Stomach (tissue), 9 donors: ENCODE measurements around the gene TMEM87B. TPM values are rescaled to one million over a fixed set of nuclear protein-coding genes. Genes with fewer than 3 reads are reported as not detected.

Source experiments
- DNase-seq, 2 donors: peaks; one replicate each; pipeline versions ENCODE4 v3.0.0 to v3.0.0-alpha.2; 2013 to 2019
- H3K27ac ChIP-seq, 5 donors: fragments of 200-600 bp in 4 of 5; sonication (generic) in 4 of 5; one replicate each; pipeline ENCODE4 v1.5.1; 2013 to 2019; ENCODE audit warnings: mild to moderate bottlenecking in 1 of 5, moderate library complexity in 1 of 5
- H3K27me3 ChIP-seq, 3 donors: fragments of 200-600 bp; sonication (generic); one replicate each; pipeline ENCODE4 v1.5.1; 2017 to 2019; ENCODE audit warnings: mixed run types in 1 of 3
- H3K36me3 ChIP-seq, 4 donors: fragments of 200-600 bp; sonication (generic); 1 replicate in 3 of 4; 2 replicates in 1 of 4; pipeline ENCODE4 v1.5.1; 2016 to 2019
- H3K4me1 ChIP-seq, 4 donors: fragments of 200-600 bp; sonication (generic); one replicate each; pipeline ENCODE4 v1.5.1; 2016 to 2019
- H3K4me3 ChIP-seq, 4 donors: fragments of 200-600 bp; sonication (generic) in 3 of 4; one replicate each; pipeline ENCODE4 v1.5.1; 2016 to 2019; ENCODE audit warnings: mild to moderate bottlenecking in 1 of 4
- H3K9me3 ChIP-seq, 4 donors: fragments of 200-600 bp; sonication (generic); one replicate each; pipeline ENCODE4 v1.5.1; 2016 to 2019
- CTCF ChIP-seq, 7 experiments: fragments of 450-650 bp in 4 of 7; fragments of 200-600 bp in 3 of 7; sonication (generic) in 3 of 7; IDR thresholded peaks; one replicate each; pipeline ENCODE4 v1.5.1; 2016 to 2019; ENCODE audit warnings: antibody characterized with exemption in 7 of 7, control low read depth in 2 of 7, mild to moderate bottlenecking in 1 of 7
- EP300 ChIP-seq: sonication (generic); formaldehyde crosslinking; IDR thresholded peaks from one replicate; pipeline ENCODE4 v1.6.1; 2017; ENCODE audit warnings: antibody characterized with exemption
- POLR2A ChIP-seq, 4 donors: fragments of 450-650 bp; IDR thresholded peaks; one replicate each; pipeline ENCODE4 v1.6.1; 2016; ENCODE audit warnings: antibody characterized with exemption in 4 of 4, control low read depth in 2 of 4, mild to moderate bottlenecking in 1 of 4, moderate library complexity in 1 of 4
- POLR2AphosphoS5 ChIP-seq, 3 donors: sonication (generic); formaldehyde crosslinking; IDR thresholded peaks; one replicate each; pipeline ENCODE4 v1.6.1; 2016; ENCODE audit warnings: antibody characterized with exemption in 3 of 3
- WGBS, 5 donors: extraction: QIAGEN DNeasy Blood & Tissue Kit in 3 of 5; methylation state at CpG; one replicate each; pipeline versions ENCODE4 v1.1.5 to v1.1.7; 2013 to 2018; 5-methylcytosine and 5-hydroxymethylcytosine counted together
- intact Hi-C: fragments of 100-400 bp; cut with DNase I; formaldehyde crosslinking; loops from one replicate; pipeline ENCODE4 v1.15.1; 2023; ENCODE audit warnings: low total_unique reads
- polyA plus RNA-seq, 3 donors: library from polyadenylated mRNA; stranded (reverse); fragments of 200-250 nt; gene quantifications; one replicate each; pipeline ENCODE4 v1.2.3, GENCODE V29; 2013
- total RNA-seq, 5 donors: library from RNA; depleted of rRNA; stranded (reverse); fragments of >200 nt; gene quantifications; one replicate each; pipeline versions ENCODE4 v1.1.0 to v1.2.3, GENCODE V29; 2014 to 2016
- donor health status: healthy with polysubstance abuse.
- donor health status: Bipolar disorder and iron deficiency.
- donor health status: healthy.

The TMEM87B gene
- total and polyA plus RNA-seq, 8 donors = 3.7 to 62.2 (median 16.1) TPM

- WGBS, 5 donors = 60 to 80% (median 72%) methylated on average over 14 of the region's 14 CpGs
- intact Hi-C loops = no loop called here
Observed at GRCh38 chr2:112166806-112167499, 111.9 kb downstream of the TMEM87B start.

GRCh38 chr2:112168422-112169124, 113.5 kb downstream of the TMEM87B start:
- Histone ChIP-seq H3K36me3 (no peaks in the 10 kb centered on the region), H3K27me3 (no peaks in the 10 kb centered on the region), H3K4me1 (no peaks in the 10 kb centered on the region), H3K4me3 (no peak overlapping the region), H3K9me3 (no peaks in the 10 kb centered on the region), H3K27ac (no peak overlapping the region)
- 80 to 88% (median 82%) methylated on average over 10 of the region's 10 CpGs for whole genome bisulfite sequencing, 5 donors
- intact Hi-C loops = no loop called here
- no peak for DNase-seq
- TF ChIP-seq CTCF (IDR thresholded peaks at IDR 0.05) = no peak
- no peak for TF ChIP-seq EP300
- TF ChIP-seq POLR2A (IDR thresholded peaks at IDR 0.05) = no peak
- no peak for TF ChIP-seq POLR2AphosphoS5 (IDR thresholded peaks at IDR 0.05)

More at GRCh38 chr2:112166806-112167499, 111.9 kb downstream of the TMEM87B start:
- H3K27ac ChIP-seq = no peak overlapping the region
- no peaks in the 10 kb centered on the region for H3K4me1 ChIP-seq
- TF ChIP-seq CTCF (IDR thresholded peaks at IDR 0.05) (no peak), POLR2A (IDR thresholded peaks at IDR 0.05) (no peak), POLR2AphosphoS5 (IDR thresholded peaks at IDR 0.05) (no peak), EP300 (no peak)
- no peaks in the 10 kb centered on the region for H3K9me3 ChIP-seq
- H3K36me3 ChIP-seq = no peaks in the 10 kb centered on the region
- no peak overlapping the region for H3K4me3 ChIP-seq
- no peaks in the 10 kb centered on the region for H3K27me3 ChIP-seq
- DNase-seq = no peak

Other genes starting within 250 kb of the TMEM87B start
- 100 to 1,000 TPM in 1 of 5 donors, 10 to 100 TPM in 4; 60.0 to 200 (median 77.3) TPM for gene ANAPC1, start 171.1 kb upstream of the TMEM87B start, total RNA-seq
- gene ANAPC1, start 171.1 kb upstream of the TMEM87B start, polyA plus RNA-seq = 1 to 10 TPM; 4.9 to 6.1 (median 5.1) TPM
- 10 to 100 TPM in 4 of 5 donors, 1 to 10 TPM in 1; 6.1 to 21.8 (median 17.4) TPM for gene MERTK, start 156.7 kb upstream of the TMEM87B start, total RNA-seq
- 1 to 10 TPM; 3.9 to 5.7 (median 5.3) TPM for gene MERTK, start 156.7 kb upstream of the TMEM87B start, polyA plus RNA-seq
- 1 to 10 TPM in 4 of 5 donors, not detected in 1; 2.0 to 5.1 (median 3.5) TPM for gene FBLN7, start 83.1 kb downstream of the TMEM87B start, total RNA-seq
- 1 to 10 TPM in 1 of 3 donors, under 1 TPM in 2; 0.40 to 1.2 (median 0.50) TPM for gene FBLN7, start 83.1 kb downstream of the TMEM87B start, polyA plus RNA-seq
- 100 to 1,000 TPM in 1 of 5 donors, 10 to 100 TPM in 2, 1 to 10 TPM in 2; 7.8 to 117 (median 10.5) TPM for gene ZC3H8, start 199.8 kb downstream of the TMEM87B start, total RNA-seq
- 1 to 10 TPM; 3.9 to 7.3 (median 6.4) TPM for gene ZC3H8, start 199.8 kb downstream of the TMEM87B start, polyA plus RNA-seq
- 10 to 100 TPM in 2 of 5 donors, 1 to 10 TPM in 3; 1.2 to 15.6 (median 8.0) TPM for gene ZC3H6, start 220.3 kb downstream of the TMEM87B start, total RNA-seq
- 1 to 10 TPM in 2 of 3 donors, under 1 TPM in 1; 0.61 to 1.6 (median 1.2) TPM for gene ZC3H6, start 220.3 kb downstream of the TMEM87B start, polyA plus RNA-seq